Measurements from ENCODE around the gene DCAF8. TPM values are rescaled to one million over a fixed set of nuclear protein-coding genes. Genes with fewer than 3 reads are reported as not detected.
A peak's percentile ranks its signal among the peaks of the same experiment; 100 is the strongest.

Gene DCAF8
- total and polyA plus RNA-seq, 7 donors: 45.4 to 204 (median 182) TPM

GRCh38 chr1:160200786-160201185 lies 61.6 kb downstream of the DCAF8 start:
- DNase-seq (no peak), ATAC-seq (no peak)
- H3K27ac ChIP-seq: peak overlapping the region; percentile 39
- peaks cover 33% of the 10 kb centered on the region for H3K4me1 ChIP-seq
- TF ChIP-seq CTCF (IDR thresholded peaks at IDR 0.05): no peak
- 85 to 89% (median 86%) methylated on average over 4 of the region's 4 CpGs for WGBS, 3 donors
- H3K9me3 ChIP-seq: no peaks in the 10 kb centered on the region
- H3K4me3 ChIP-seq: no peak overlapping the region
- no peaks in the 10 kb centered on the region for H3K27me3 ChIP-seq (ENCODE audit: insufficient read depth in 3 of 3, low read length in 2 of 3)
- H3K36me3 ChIP-seq (ENCODE audit: insufficient read depth in 1 of 2, low read depth in 1 of 2): peaks cover 0 to 72% of the 10 kb centered on the region in 2 donors
- intact Hi-C loops (cut with DNase I): no loop called here

GRCh38 chr1:160197231-160197630 lies 65.1 kb downstream of the DCAF8 start:
- intact Hi-C loops (cut with DNase I): loop anchor here in 1 of 2 donors (5.0 kb wide), 1 partner anchor 45 kb away; no protein-coding TSS in a partner anchor
- peak overlapping the region; percentile 50 for H3K27ac ChIP-seq
- no peak for DNase-seq
- no peaks in the 10 kb centered on the region for H3K9me3 ChIP-seq
- WGBS, 3 donors: 39 to 62% (median 55%) methylated on average over 4 of the region's 4 CpGs
- H3K4me1 ChIP-seq: peaks cover 24% of the 10 kb centered on the region
- H3K27me3 ChIP-seq (ENCODE audit: insufficient read depth in 3 of 3, low read length in 2 of 3): no peaks in the 10 kb centered on the region
- no peak for TF ChIP-seq CTCF (IDR thresholded peaks at IDR 0.05)
- H3K4me3 ChIP-seq: no peak overlapping the region
- no peak for ATAC-seq
- H3K36me3 ChIP-seq (ENCODE audit: insufficient read depth in 1 of 2, low read depth in 1 of 2): peaks cover 0 to 79% of the 10 kb centered on the region in 2 donors

GRCh38 chr1:160196143-160196542 lies 66.2 kb downstream of the DCAF8 start:
- ATAC-seq (no peak), DNase-seq (no peak)
- intact Hi-C loops (cut with DNase I): loop anchor here in 1 of 2 donors (5.0 kb wide), 1 partner anchor 46 kb away; no protein-coding TSS in a partner anchor
- no peaks in the 10 kb centered on the region for H3K9me3 ChIP-seq
- TF ChIP-seq CTCF (IDR thresholded peaks at IDR 0.05): no peak
- H3K27me3 ChIP-seq (ENCODE audit: insufficient read depth in 3 of 3, low read length in 2 of 3): no peaks in the 10 kb centered on the region
- H3K27ac ChIP-seq: peak overlapping the region; percentile 55
- peaks cover 24% of the 10 kb centered on the region for H3K4me1 ChIP-seq
- peaks cover 0 to 68% of the 10 kb centered on the region in 2 donors for H3K36me3 ChIP-seq (ENCODE audit: insufficient read depth in 1 of 2, low read depth in 1 of 2)
- 73 to 82% (median 74%) methylated on average over 4 of the region's 4 CpGs for WGBS, 3 donors
- H3K4me3 ChIP-seq: no peak overlapping the region

GRCh38 chr1:160194737-160195059 lies 67.7 kb downstream of the DCAF8 start:
- Histone ChIP-seq H3K27ac (no peak overlapping the region), H3K36me3 (ENCODE audit: insufficient read depth in 1 of 2, low read depth in 1 of 2) (peaks cover 0 to 54% of the 10 kb centered on the region in 2 donors), H3K4me3 (no peak overlapping the region), H3K27me3 (ENCODE audit: insufficient read depth in 3 of 3, low read length in 2 of 3) (no peaks in the 10 kb centered on the region), H3K9me3 (no peaks in the 10 kb centered on the region), H3K4me1 (peaks cover 27% of the 10 kb centered on the region)
- DNase-seq (no peak), ATAC-seq (no peak)
- TF ChIP-seq CTCF (IDR thresholded peaks at IDR 0.05): no peak
- intact Hi-C loops (cut with DNase I): loop anchor here (5.0 kb wide), 2 partner anchors 48 to 77 kb away; partner anchors contain the start of gene ATP1A2 (in 1 of the 2)
- 64 to 70% (median 69%) methylated on average over 2 of the region's 2 CpGs for WGBS, 3 donors

Measured in psoas muscle (tissue), 8 donors.